SK-MEL-5 (cell line): ENCODE data around the gene ALDH1L1. TPM values are rescaled to one million over a fixed set of nuclear protein-coding genes. Genes with fewer than 3 reads are reported as not detected.

ENCODE experiments used
- DNase-seq: peaks from one replicate; pipeline ENCODE4 v3.0.0-alpha.2; 2016; ENCODE audit warnings: low read depth, low spot score
- in situ Hi-C: cut with HindIII; loops from 2 replicates; pipeline ENCODE4 v1.10.0; 2016; ENCODE audit warnings: low sequenced_read_pairs, high pct_unique_total_duplicates, low pct_unique_long_range_greater_than_20kb
- polyA plus RNA-seq, 2 experiments: library from polyadenylated mRNA; depleted of rRNA; stranded (reverse); fragments of >200 nt; gene quantifications; 2 replicates each; pipeline ENCODE4 v1.2.3, GENCODE V29; 2015
- total RNA-seq: library from RNA; depleted of rRNA; stranded (reverse); fragments of >200 nt; shearing (Covaris generic); gene quantifications from 2 replicates; pipeline ENCODE4 v1.2.3, GENCODE V29; 2014; rRNA removed

Gene ALDH1L1
- total RNA-seq = 0.19 and 1.1 TPM in 2 replicates
- 0.52 and 0.71 TPM in 2 replicates for polyA plus RNA-seq (2015; cell fraction: cytosol; rRNA removed)
- polyA plus RNA-seq (2015; cell fraction: nucleus; rRNA removed) = 0.77 and 1.0 TPM in 2 replicates

DNA sequence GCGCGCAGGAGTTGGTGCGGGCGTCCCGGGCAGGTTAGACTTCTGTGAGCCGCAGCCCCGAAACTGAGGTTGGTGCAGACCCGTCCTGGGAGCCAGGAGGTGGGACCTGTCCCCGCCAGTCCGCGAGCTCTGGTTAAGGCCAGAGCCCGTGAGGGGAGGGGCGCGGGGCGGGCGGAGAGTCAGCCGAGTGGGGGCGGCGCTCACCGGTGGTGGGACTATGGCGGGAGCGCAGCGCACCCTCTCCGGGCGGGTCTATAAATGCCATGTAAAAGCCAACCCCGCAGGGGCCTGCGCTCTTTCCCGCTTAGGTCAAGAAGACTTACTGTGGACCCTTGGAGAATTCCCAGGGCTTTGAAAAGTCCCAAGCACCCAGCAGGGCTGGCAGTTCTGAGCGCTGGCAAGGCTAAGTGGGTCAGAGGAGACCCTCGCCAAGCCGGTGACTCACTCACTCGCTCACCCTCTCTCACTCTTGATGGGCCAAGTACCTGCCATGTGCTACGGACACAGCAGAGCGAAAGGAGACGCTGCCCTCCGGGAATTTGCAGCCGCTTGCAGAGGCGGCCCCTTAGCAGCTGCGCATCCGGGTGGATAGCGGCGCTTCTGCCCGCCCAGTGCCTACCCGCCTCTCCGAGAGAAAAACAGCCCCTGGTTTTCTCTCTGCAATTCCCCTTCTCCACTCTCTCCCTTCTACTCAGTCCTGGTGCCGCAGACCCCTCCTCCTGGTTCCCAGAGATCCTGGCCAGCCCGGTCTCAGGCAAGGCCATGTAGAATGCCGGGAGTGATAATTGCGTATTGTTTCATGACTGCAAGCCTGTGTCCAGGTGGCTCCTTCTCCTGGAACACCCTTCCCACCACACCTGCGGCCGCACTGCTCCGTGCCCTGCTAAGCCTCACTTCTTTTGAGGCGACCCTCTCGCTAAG, at the start of gene ALDH1L1:
Gene ALDH1L1, minus strand, starts transcription at position 110 of the 921 bp plus-strand sequence. CDS start 19,607 bp downstream, outside the sequence.
- no peak for DNase-seq
- in situ Hi-C loops = no loop called here

DNA sequence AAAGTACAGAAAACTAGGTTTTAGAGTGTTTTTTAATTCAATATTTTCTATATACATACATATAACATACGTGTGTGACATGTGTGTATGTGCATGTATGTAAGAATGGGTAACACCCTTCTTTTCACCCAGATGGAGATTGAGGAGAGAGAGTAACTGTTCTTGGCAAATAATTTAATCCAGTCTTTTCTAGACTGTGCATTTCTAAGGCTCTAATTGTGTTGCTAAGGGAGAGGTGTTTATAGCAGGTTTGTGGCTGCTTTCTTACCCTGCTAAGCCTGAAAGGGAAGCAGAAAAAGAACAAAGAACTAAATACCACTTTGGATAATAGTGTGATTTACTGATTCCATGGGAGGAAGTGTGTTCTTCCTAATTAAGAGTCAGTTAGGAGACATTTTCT, 46.0 kb upstream of the ALDH1L1 start:
- DNase-seq = no peak
- in situ Hi-C loops = no loop called here

DNA sequence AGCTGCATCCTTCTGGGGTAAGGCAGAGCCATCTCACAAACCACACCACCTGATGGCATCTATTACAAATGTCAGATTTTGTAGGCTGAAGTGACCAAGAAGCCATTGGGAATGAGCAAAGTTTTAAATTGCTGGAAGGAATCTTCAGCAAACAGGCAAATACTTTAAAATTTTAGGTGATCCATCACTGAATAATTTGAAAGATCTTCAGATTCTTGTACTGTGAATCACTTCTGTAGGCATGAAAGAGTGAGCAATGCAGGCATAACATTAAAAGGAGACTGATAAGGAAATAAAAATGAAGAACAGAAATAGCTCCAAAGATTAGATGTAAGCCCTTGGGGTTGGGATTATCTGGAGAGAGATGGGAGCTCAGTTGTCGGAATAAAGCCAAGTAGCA, 36.0 kb upstream of the ALDH1L1 start:
- in situ Hi-C loops = no loop called here
- DNase-seq = no peak

DNA sequence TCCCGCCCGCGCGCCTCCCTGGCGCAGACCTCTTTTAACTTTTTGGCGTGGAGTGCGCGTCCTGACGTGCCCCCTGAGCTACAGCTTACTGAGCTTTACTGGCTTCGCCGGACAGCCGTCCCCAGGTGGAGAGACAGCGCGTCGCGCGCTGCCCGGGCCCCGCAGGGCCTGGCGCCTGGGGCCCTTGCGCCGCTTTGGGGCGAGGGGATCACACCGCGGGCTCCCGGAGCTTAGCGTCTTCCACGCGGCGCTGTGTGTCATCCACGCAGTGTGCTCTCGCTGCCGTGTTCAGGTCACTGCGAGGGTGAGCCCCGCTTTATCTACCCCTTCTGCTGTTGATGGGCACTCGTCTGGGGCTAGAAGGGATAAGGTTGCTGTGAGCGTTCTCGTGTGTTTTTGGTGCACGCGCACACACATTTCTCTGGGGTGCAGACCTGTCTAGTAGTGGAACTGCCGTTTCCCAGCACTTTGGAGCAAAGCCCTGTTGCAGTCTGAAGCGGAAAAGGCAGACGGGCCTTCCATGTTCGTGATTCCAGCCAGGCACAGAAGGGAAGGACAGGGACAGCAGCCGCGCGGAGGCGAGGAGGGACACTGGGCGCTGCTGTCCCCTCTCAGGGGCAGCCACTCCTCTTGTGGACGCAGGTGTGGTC, 33.1 kb upstream of the ALDH1L1 start:
- in situ Hi-C loops = no loop called here
- DNase-seq = no peak

DNA sequence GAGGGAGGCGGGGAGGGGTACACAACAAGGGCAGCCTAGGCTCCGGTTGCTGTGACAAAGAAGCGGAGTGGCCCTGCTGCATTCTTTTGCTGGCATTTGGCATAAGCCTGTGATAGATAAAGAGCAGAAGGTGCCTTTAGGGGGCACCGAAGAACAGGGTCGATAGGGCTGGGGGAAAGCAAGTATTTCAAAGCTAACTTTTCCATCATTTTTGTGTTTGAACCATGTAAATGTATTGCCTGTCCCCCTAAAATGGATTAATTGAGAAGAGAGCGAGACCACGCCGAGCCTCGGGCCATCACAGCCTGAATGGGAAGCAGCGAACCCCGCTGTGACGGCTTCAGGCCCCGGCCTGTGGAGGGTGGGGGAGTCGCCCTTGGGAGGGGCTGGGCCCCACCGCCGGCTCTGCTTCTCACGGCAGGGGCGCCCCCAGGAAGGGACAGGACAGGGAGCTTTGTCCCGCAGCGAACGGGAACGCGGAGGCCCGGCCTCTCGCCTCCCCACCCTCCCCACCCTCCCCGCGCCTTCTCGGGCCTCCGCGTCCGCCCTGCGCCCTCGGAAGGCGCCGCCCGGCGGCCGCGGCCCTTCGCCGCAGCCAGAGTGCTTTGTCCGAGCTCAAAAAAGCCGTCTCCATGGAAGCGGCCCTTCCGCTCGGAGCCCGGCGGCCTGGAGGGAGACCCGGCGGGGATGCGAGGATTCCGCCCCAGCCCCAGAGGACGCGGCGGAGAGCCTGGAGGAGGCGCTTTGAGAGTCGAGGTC, 32.4 kb upstream of the ALDH1L1 start:
- no peak for DNase-seq
- in situ Hi-C loops = no loop called here

DNA sequence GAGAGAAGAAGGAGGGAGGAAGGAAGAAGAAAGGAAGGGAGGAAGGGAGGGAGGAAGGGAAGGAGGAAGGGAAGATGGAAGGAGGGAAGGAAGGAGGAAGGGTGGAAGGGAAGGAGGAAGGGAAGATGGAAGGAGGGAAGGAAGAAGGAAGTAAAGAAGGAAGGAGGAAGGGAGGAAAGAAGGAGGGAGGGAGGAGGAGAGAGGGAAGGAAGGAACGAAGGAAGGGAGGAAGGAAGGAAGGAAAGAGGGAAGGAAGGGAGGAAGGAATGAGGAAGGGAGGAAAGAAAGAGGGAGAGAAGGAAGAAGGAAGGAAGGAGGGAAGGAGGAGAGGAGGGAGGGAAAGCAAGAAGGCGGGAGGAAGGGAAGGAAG, 31.8 kb upstream of the ALDH1L1 start:
- in situ Hi-C loops = no loop called here
- no peak for DNase-seq

DNA sequence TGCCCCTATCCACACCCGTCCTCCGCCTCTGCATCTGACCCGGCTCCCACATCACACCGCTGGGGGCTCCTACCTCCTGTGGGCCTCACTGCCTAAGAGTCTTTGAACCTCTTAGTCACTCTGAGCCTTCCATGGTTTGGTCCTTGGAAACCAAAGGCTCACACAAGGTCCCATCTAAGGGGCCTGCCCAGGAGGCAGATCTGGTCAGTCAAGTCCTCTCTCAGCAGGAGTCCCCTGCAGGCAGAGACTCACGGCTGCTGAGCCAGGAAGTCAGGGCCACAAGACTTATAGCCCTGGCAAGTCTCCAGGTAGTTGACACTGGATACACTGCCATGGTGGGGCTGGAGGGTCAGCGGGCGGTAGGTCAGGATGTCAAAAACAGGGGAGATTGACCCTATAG, 31.2 kb upstream of the ALDH1L1 start:
- no peak for DNase-seq
- in situ Hi-C loops = no loop called here

DNA sequence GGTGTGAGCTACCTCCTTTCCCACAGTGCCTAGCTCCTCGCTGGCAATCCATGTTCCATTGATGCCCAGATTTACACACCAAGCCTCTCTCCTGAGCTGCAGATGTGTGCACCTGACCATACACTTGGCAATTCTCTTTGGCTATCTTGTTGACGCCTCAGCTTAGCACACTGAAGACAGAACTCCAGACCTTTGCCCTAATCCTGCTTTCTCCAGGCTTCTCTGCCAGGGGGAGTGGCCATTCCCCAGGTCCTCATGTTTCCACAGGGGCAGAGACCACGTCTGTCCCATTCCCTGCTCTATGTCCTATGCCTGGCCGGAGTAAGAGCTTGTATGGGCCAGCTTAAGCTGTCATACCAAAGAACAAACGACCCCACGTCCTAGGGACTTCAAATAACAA, 30.2 kb upstream of the ALDH1L1 start:
- no peak for DNase-seq
- in situ Hi-C loops = no loop called here

DNA sequence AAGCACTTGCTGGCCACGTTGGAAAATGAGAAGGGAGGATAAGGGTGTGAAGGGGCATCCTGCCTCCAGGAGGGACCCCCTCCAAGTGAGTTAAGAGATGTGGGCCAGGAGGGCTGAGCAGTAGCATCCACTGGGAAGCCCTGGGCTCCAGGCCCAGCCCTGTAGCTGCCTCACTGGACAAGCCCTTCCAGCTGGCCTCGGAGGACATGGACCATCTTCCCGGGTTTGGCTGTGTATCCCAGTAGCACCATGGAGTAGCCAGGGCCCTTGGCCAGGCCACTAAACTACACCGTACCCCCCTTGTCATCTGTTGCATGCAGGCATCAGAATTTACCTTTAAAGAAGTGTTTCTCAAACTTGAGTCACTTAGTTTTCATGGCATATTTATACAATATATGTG, 29.4 kb upstream of the ALDH1L1 start:
- in situ Hi-C loops = no loop called here

DNA sequence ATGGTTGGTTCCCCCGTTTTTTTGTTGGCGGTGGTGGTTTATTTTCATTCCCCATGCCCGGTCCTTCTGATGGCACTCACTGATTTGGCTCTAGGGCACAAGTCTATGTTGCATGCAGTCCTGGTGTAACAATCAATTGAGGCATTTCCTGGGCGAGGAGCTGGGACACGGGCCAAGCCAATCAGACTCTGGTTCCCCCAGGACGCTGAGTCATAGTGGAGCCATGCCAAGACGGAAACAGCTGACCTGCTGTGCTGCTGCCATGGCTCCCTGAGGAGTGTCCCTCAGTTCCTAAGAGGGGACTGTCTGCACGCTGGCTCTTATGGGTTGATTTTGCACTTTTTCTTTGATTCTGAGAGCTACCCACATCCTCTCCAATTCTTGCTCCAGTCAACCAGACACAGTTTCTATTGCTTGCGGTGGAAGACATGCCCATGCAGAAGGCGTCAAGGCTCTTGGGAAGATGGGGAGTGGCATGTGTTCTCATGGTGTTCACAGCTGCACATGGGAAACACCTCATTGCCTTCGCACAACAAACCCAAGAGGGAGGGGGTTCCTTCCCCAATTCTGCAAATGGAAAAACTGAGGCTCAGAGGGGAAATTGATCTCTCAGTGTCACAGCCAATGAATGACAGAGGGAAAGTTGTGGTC, 28.3 kb upstream of the ALDH1L1 start:
- in situ Hi-C loops = no loop called here

More for the DNA sequence above, 29.4 kb upstream of the ALDH1L1 start:
- no peak for DNase-seq

DNA sequence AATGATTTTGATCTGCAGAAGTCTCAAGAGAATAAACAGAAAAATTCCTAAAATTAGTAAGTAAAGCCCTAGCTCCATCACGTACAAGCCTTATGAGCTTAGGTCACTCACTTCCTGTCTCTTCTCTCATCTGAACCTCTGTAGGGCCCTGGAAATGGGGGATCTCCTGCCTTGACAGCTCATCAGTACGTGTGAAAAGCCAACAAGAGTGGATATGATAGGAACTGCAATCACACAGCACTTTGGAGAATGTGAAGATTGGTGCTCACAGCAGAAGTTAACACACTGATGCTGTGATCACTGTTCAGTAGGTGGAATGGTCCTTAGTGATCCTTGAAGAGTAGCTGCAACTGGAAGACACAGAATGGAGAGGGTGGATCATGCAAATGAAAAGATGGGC, 27.8 kb upstream of the ALDH1L1 start:
- in situ Hi-C loops = no loop called here
- DNase-seq = no peak

More for the DNA sequence above, 28.3 kb upstream of the ALDH1L1 start:
- peak; percentile 84 for DNase-seq

DNA sequence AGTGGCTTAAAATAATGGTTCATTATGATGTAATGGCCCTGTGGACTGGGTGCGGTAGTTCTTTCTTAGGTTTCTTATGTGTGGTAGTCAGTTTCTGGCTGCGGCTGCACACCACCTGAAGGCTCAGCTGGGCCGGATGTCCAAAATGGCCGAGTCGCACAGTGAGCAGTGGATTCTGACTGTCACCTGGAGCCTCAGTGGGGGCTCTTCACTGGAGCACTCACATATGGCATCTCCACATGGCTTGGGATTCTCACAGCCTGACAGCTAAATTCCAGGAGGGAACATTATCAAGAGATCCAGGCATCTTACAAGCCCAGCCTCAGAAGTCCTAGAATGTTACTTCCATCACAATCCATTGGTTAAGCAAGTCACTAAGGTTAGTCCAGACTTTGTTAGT, 26.8 kb upstream of the ALDH1L1 start:
- no peak for DNase-seq
- in situ Hi-C loops = no loop called here

DNA sequence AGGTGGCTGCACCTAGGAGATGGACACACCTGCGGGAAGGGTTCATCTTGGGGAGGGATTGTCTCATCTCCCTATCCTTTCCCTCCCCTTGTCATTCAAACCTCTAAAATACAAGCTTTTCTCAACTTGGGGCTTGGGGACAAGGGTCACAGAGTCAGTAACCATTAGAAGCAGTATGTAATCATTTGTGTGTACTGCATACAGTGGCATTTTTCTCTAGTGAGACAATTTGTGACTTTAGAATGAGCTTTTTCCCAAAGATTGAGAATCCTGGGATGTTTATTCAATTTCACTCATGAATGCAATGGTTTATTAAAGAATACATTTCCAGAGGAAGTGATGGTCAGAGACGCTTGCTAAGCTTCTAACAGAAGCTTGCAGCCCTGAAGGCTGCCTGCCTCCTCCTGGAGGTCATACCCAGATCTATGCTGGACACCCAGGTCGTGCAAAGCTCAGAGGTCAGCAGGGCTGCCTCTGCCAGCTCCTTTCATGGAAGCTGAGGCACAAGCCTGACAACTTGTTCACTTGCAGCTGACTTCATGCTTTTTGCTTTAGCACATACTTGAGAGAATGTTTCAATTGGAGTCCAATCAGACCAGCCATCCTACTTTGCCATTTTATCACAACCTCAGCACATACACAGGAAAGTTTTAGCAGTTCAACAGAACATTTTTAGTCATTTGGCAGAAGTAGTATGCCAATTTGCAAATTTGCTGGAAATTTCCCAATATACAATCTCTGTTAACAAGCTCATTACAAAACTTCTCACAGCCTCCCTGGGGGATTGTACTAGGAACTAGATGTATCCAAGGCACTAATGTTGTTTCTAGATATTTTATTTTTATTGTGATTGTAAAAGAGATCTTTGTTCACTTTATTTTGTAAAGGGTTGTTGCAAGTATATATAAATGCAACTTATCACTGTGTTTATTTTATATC, 25.6 kb upstream of the ALDH1L1 start:
- in situ Hi-C loops = no loop called here
- no peak for DNase-seq

DNA sequence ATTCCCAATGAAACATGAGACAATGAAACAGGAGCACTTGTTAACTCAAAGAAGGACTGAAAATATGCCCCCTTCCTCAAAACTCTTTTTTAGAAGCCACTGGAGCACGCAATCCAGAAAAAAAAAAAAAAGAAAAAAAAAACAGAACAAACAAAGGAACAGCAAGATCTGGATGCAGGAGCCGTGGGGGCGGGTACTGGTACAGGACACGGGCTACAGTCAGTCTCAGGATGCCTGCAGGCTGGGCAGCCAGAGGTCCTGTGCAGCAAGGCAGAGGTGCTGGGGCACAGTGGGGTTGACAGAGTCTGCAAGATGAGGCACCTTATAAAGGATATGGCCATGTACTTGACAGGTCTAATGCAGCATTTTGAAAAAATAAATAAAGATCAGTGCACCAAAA, 22.3 kb upstream of the ALDH1L1 start:
- in situ Hi-C loops = no loop called here
- DNase-seq = no peak

DNA sequence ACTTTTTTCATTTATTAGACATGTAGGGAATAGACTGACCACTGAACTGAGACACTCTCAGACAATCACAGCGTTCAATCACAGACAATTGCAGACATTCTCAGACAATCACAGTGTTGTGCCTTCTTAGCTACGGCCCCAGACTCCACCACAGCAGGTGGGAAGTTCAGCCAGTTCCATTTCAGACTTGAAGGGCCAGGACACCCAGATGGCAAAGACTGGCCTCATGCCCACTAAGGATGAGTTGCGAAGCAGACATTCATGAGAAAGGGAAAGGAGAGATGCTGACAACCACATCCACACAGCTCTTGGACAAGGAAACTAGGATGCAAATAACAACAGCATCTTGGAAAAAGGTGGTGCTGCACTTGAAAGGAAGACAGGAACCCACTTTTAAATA, 21.9 kb upstream of the ALDH1L1 start:
- in situ Hi-C loops = no loop called here

DNA sequence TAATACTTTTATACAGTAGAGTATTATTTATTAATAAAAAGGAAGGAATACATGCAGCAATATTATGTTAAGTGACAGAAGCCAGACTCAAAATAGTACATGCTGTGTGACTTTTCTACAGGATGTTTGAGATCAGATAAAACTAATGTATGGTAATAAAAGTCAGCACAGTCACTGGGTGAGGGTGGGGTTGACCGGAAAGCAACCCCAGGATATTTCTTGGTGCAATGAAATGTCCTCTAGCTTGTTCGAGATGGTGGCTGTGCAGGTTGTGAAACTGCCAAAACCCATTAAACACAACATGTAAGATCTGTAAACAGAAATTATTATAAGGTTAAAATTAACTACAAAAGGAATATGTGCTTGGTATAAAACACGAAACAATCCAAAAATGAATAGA, 20.8 kb upstream of the ALDH1L1 start:
- DNase-seq = no peak
- in situ Hi-C loops = no loop called here

More for the DNA sequence above, 21.9 kb upstream of the ALDH1L1 start:
- DNase-seq = no peak

DNA sequence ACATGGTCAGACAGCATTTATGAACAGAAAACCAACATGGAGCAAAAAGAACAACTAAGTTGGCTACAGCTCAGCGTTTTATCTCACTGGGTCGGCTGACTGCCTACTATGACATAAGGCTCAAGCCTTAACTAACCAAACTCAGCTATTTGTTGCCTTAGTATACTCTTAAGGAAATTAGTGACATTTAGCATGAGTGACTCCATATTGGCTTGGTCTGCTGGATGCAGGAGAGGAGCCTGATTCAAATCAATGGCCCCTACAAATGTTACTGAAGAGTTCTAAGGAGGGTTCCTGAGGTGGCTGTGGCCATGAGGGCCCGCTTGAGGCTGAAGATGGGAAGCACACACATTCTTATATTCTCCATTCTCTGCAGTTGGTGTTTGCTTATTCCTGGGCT, 20.1 kb upstream of the ALDH1L1 start:
- in situ Hi-C loops = no loop called here
- no peak for DNase-seq
